HG02852 (cell line): Measurements from ENCODE around the gene SYNGAP1.

Experiments used
- ATAC-seq: cut with Tn5 transposase; IDR thresholded peaks from one replicate; pipeline ENCODE4 v1.9.1; 2021; ENCODE audit warnings: mild to moderate bottlenecking, moderate library complexity; ENCODE audit not compliant: unreplicated experiment

SYNGAP1 gene

DNA sequence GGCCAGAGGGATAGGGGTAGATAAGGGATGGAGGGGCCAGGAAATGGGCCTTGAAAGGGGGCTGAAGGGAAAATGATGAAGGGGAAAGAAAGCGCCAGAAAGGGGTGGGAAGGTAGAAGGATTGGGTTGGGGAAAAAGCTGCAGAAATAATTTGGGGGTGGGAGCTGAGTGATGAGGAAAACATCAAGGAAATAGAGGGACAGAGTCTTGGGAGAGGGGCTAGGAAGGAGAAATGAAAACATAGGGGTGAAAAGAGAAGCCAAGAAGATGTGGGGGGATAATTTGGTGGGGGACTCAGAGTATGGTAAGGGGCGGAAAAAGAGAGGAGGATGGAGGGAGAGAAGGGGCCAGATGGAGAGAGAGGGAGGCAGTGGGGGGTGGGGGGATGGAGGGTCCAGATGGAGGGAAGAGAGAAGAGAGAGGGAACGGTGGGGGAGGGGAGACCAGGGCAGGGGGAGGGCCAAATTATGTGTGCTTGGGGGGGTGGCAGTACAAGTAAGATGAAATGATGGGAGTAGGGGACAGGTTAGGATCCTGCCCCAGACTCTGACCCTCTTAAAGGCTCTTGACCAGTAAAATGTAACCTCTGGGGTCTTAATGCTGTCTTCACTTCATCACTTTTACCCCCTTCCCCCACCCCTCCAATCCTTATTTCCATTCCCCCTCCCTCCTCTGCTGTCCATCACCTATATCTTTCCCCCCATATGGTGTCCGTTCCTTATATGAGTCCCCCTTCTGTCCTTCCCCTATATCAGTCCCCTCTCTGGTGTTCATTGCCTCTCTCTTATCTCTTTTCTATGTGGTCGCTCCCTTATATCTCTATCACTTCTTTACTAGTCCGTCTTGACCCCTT, 852 bp downstream of the SYNGAP1 start:
- ATAC-seq = no peak

DNA sequence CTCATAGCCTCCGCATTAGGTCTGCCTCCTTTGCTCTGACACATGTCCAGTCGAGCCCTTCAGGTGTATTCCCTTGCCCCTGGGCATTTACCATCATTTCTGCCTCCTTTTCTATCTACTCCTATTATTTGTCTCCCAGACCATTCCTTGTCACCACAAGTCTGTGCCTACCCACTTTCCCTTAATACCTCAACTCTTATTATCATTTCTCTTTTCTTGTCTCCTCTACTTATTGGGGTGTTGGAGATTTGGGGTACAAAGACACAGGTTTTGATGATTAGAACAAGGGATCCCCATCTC, 1.4 kb downstream of the SYNGAP1 start:
- no peak for ATAC-seq

GRCh38 chr6:33423777-33424176, 3.9 kb downstream of the SYNGAP1 start:
- no peak for ATAC-seq

- no peak for ATAC-seq
Observed at GRCh38 chr6:33424855-33425667, 5.2 kb downstream of the SYNGAP1 start.

DNA sequence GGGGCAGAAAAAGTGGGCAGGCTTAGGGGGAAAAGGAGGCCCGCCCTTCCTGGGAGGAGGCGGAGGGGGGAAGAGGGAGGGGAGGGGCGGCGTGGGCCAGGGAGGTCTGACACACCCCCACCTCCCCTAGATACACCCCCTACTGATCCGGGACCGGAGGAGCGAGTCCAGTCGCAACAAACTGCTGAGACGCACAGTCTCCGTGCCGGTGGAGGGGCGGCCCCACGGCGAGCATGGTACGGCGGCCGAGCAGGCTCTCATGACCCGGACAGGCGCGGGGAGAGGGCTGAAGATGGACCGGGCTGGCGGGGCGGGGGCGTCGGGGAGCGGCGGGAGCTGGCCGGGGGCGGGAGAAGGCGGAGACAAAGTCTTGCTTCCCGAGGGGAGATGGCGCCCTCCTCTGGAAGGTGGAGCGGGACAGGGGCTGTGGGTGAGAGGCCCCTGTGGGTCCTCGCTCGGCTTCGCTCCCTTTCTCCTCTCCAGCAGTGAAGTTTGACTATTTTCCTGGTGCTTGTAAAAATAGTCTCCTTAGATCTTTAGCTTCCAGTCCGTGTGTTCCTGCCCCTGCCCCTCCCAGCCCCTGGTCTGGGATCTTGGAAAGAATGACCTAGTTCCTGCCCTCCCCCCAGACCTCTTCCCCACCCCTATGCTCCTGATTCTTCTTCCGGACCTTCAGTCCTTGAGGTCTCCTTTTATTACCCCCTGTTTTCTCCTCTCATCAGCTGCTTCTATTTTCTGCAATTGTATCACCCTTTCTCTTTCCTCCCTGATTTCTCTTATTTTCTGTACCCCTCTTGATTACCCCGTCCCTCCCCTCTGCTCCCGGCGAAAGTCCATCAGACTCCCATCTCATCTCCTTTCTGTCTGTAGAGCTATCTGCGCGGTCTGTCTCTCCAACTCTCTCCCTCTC, 6.1 kb downstream of the SYNGAP1 start:
- peak; percentile 42 for ATAC-seq

DNA sequence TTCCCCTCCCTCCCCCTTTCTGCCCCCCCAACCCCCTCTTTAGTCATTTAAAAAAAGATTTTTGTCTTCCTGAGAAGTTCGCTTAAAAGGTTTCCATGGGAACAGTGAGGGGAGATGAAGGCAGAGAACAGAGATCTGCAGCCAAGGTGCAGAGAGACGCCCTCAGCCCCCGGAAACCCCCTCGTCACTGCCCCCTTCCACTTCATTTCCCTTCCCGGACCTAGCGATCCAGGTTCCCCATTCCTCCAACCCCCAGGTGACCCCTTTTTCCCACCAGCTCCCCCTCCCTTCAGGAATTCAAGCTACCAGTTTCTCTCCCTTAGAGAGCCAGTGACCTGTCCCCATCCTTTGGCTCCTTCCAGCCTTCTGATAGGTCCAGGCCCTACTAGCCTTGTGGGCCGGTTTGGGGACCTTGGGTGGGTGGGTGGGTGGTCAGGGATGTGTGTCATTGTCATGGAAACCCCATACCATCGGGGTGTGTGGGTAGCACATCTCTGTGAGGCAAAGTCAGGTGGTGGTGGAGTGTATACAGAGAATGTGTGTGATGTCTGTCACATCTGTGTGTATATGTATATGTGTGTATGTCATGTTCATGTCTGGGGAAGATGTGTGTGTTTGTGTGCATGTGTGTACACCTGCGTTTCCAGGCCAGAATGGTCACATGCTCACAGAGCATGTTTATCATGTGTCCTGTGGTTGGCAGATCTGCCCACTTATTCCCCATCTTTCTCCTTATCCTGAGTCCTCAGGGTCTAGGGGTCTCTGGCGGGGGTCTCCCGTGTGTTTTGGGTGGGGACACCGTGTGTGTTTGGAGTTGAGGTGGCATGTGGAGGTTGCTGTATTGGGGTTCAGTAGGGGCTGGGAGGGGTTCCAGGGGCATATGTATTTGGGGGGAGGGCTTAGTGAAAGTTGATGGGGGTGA, 7.0 kb downstream of the SYNGAP1 start:
- no peak for ATAC-seq

GRCh38 chr6:33427585-33428223, 7.8 kb downstream of the SYNGAP1 start:
- ATAC-seq = no peak

DNA sequence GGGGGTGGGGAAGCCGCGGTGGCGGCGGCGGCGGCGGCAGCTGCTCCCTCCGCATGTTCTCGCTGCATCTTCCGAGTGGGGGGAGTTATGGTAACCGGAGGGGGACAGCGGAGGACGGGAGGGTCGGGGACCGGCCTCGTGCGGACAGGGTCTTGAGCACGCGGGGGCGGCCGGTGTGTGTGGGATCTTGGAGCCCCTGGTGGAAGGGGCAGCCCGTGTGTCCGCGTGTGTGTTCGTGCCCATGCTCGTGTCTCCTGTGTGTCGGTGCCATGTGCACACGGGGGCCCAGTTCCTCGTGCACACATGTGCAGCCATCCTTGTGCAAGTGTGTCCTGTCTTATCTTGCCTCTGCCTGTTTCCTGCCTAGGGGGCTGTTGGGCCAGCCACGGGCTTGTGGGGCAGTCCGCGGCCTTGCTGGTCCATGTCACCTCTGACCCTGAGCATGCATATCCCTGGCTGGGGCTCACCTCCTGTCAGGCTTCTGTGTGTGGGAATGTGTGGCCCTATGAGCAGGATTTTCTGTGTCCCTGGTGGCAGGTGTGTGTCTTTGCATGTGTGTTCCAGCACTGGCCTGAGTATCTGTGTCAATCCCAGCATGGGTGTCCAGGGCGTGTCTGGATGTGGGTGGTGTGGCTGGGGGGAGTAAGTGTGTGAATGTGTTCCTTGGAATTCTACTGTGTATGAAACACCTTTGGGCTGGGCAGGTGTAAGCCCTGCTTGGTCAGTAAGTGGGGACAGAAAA, 8.5 kb downstream of the SYNGAP1 start:
- ATAC-seq = no peak

DNA sequence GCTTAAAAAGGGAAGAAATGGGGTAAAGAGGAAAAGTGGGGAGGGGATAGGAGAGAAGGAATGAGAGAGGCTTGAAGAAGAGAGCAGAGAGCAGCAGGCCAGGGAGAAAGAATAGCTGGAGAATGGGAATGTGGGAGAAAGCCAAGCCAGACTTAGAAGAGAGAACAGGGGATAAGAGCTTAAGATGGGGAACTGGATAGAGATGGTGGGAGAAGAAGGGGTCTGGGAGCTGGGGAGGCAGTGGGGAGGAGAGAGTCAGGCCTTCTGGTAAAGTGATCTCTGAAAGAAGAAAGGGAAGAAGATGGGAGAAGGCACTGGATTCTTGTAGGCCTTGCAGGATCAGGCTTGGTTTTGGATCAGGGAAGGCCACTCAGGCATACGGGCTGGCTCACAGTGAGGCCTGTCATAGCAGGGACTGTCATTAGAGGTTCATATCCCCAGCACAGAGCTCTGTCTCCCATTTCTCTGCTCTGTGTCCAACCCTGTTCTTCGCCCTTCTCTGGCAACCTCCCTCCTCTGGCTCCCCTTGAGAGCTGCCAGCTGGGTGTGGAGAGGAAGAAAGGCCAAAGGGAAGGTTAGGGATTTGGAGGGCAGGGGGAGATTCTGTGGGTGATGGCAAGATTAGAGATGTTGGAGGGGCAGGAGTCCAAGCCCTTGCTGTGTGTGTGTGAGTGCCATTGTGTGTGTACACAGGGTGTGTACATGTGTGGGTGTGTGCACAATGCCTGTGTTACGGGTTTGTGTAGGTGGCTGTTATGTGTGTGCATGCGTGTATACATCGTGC, 9.3 kb downstream of the SYNGAP1 start:
- no peak for ATAC-seq

- no peak for ATAC-seq
Observed at GRCh38 chr6:33429750-33430052, 9.8 kb downstream of the SYNGAP1 start.

DNA sequence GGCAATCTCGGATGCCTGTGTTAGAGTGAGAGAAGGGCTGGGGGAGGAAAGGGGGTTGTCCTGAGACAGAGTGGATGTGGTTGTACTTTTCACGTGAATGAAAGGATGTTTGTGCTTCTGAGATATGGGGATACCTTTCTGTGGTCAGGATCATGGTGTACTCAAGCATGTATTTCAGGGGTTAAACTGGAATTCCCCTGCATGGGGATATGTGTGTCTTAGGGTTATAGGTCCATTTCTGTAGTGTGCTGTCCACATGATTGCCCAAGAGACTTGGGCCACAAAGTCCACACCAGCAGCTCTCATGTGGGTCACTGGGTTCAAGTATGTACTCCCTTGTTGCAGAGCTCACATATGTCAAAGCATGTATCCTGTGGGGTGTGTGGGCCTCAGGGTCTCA, 10.5 kb downstream of the SYNGAP1 start:
- ATAC-seq = no peak

GRCh38 chr6:33430991-33431879, 11.4 kb downstream of the SYNGAP1 start:
- no peak for ATAC-seq

- ATAC-seq = no peak
Observed at GRCh38 chr6:33431880-33432541, 12.1 kb downstream of the SYNGAP1 start.

GRCh38 chr6:33432546-33432945, 12.7 kb downstream of the SYNGAP1 start:
- no peak for ATAC-seq

GRCh38 chr6:33433001-33433543, 13.2 kb downstream of the SYNGAP1 start:
- ATAC-seq = no peak

DNA sequence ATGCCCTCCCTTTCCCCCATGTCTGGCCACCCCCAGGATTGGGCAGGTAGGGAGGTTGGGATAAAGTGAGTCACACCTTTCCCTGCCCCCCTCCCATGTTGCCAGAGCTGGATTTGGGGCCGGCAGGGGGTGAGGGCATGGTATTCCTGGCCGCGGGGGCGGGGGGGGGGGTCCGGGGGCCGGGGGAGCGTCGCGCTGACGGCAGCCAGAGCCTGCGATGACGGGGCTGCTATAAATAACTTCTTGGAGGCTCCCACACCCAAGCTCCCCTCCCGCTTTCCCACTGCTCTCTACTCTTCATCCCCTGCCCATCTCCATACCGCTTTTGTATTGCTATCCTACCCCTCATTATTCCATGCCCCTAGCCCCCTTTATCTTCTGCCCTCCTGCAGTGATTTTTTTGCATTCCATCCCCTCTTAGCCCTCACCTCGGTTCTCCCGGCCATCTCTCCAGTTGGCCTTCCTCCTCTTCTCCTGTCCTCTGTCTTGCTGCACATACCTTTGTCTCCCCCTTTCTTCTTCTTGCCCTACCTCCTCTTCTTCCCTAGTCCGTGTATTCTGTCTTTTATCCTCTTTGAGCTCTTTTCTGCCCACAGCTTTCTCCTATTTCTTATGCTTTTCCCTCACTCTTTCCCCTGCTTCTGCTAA, 13.8 kb downstream of the SYNGAP1 start:
- ATAC-seq = no peak
